HUES48 (cell line): ENCODE measurements around the gene ALPL.

Experiments
- H3K27ac ChIP-seq: one replicate; pipeline ENCODE4 v1.7.0; 2013; ENCODE audit warnings: low read depth, low read length, inconsistent platforms
- H3K27me3 ChIP-seq: 2 replicates; pipeline ENCODE4 v1.6.1; 2013; ENCODE audit warnings: mild to moderate bottlenecking, low read length; ENCODE audit not compliant: control insufficient read depth, insufficient read depth
- H3K36me3 ChIP-seq: 2 replicates; pipeline ENCODE4 v1.6.1; 2013; ENCODE audit warnings: low read length; ENCODE audit not compliant: control insufficient read depth, insufficient read depth
- H3K4me1 ChIP-seq: 2 replicates; pipeline ENCODE4 v1.6.1; 2013; ENCODE audit warnings: mild to moderate bottlenecking, low read length; ENCODE audit not compliant: control insufficient read depth, insufficient read depth
- H3K4me3 ChIP-seq: 2 replicates; pipeline ENCODE4 v1.5.1; 2013; ENCODE audit warnings: mild to moderate bottlenecking, low read depth, low read length
- H3K9ac ChIP-seq: 2 replicates; pipeline ENCODE4 v1.6.1; 2013; ENCODE audit warnings: mild to moderate bottlenecking, low read depth, low read length, moderate library complexity
- H3K9me3 ChIP-seq: 2 replicates; pipeline ENCODE4 v1.6.1; 2013; ENCODE audit warnings: low read length; ENCODE audit not compliant: control insufficient read depth, insufficient read depth

Gene ALPL

GRCh38 chr1:21543598-21543997 lies 34.4 kb downstream of the ALPL start:
- Histone ChIP-seq H3K4me3 (no peak overlapping the region), H3K27me3 (no peaks in the 10 kb centered on the region), H3K9me3 (no peaks in the 10 kb centered on the region), H3K9ac (no peak overlapping the region), H3K36me3 (no peaks in the 10 kb centered on the region), H3K4me1 (peaks cover 21% of the 10 kb centered on the region; the same call in 1 of the 2 replicates), H3K27ac (no peak overlapping the region)

DNA sequence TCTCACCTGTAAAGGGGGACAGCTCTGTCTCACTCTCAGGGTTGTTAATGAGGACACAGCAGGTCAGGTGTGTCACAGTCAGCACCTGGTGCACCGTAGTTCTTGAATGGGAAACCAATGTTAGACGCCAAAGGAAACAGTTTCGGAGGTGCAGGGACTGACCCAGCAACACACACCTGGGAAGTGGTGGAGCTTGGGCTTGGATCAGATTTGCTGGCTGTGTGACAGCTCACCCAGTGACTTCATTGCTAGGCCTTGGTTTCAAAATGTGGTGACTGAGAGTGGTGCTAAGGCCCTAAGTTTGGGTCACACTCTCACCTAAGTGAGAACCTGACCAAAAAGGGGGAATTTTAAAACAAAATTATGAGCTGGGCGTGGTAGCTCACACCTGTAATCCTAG lies 34.9 kb downstream of the ALPL start:
- H3K4me1 ChIP-seq = peaks cover 19% of the 10 kb centered on the region; the same call in 1 of the 2 replicates

GRCh38 chr1:21546122-21546825 lies 37.1 kb downstream of the ALPL start:
- no peak overlapping the region for H3K9ac ChIP-seq
- H3K9me3 ChIP-seq = no peaks in the 10 kb centered on the region
- H3K4me3 ChIP-seq = no peak overlapping the region
- no peaks in the 10 kb centered on the region for H3K27me3 ChIP-seq
- H3K4me1 ChIP-seq = peaks cover 14% of the 10 kb centered on the region; the same call in 1 of the 2 replicates
- H3K36me3 ChIP-seq = no peaks in the 10 kb centered on the region
- H3K27ac ChIP-seq = no peak overlapping the region

More for the DNA sequence above, 34.9 kb downstream of the ALPL start:
- no peak overlapping the region for H3K4me3 ChIP-seq
- no peak overlapping the region for H3K27ac ChIP-seq
- no peaks in the 10 kb centered on the region for H3K36me3 ChIP-seq
- no peaks in the 10 kb centered on the region for H3K9me3 ChIP-seq
- H3K27me3 ChIP-seq = no peaks in the 10 kb centered on the region
- no peak overlapping the region for H3K9ac ChIP-seq

- peaks cover 16% of the 10 kb centered on the region; the same call in 1 of the 2 replicates for H3K4me1 ChIP-seq
- no peaks in the 10 kb centered on the region for H3K27me3 ChIP-seq
- no peak overlapping the region for H3K27ac ChIP-seq
- H3K9ac ChIP-seq = no peak overlapping the region
- no peaks in the 10 kb centered on the region for H3K36me3 ChIP-seq
- H3K9me3 ChIP-seq = no peaks in the 10 kb centered on the region
- H3K4me3 ChIP-seq = no peak overlapping the region
Observed at GRCh38 chr1:21547876-21548275, 38.7 kb downstream of the ALPL start.

- H3K4me3 ChIP-seq = no peak overlapping the region
Observed at GRCh38 chr1:21550097-21550496, 40.9 kb downstream of the ALPL start.

GRCh38 chr1:21550866-21551475 lies 41.7 kb downstream of the ALPL start:
- Histone ChIP-seq H3K4me3 (no peak overlapping the region), H3K27me3 (no peaks in the 10 kb centered on the region), H3K36me3 (0 out of 2 replicates have a peak, but pooled peaks cover under 1% of the 10 kb centered on the region), H3K27ac (no peak overlapping the region), H3K9ac (no peak overlapping the region), H3K9me3 (no peaks in the 10 kb centered on the region), H3K4me1 (peaks cover 24% of the 10 kb centered on the region; the same call in 1 of the 2 replicates)

More at GRCh38 chr1:21550097-21550496, 40.9 kb downstream of the ALPL start:
- no peak overlapping the region for H3K9ac ChIP-seq
- H3K36me3 ChIP-seq = no peaks in the 10 kb centered on the region
- H3K27ac ChIP-seq = no peak overlapping the region
- no peaks in the 10 kb centered on the region for H3K9me3 ChIP-seq
- no peaks in the 10 kb centered on the region for H3K27me3 ChIP-seq
- H3K4me1 ChIP-seq = peaks cover 24% of the 10 kb centered on the region; the same call in 1 of the 2 replicates

GRCh38 chr1:21552715-21553114 lies 43.5 kb downstream of the ALPL start:
- no peaks in the 10 kb centered on the region for H3K9me3 ChIP-seq
- H3K4me1 ChIP-seq = peaks cover 19% of the 10 kb centered on the region; the same call in 1 of the 2 replicates
- no peak overlapping the region for H3K9ac ChIP-seq
- peaks cover 12% of the 10 kb centered on the region; the same call in 1 of the 2 replicates for H3K36me3 ChIP-seq
- H3K27me3 ChIP-seq = no peaks in the 10 kb centered on the region
- H3K4me3 ChIP-seq = no peak overlapping the region
- no peak overlapping the region for H3K27ac ChIP-seq

DNA sequence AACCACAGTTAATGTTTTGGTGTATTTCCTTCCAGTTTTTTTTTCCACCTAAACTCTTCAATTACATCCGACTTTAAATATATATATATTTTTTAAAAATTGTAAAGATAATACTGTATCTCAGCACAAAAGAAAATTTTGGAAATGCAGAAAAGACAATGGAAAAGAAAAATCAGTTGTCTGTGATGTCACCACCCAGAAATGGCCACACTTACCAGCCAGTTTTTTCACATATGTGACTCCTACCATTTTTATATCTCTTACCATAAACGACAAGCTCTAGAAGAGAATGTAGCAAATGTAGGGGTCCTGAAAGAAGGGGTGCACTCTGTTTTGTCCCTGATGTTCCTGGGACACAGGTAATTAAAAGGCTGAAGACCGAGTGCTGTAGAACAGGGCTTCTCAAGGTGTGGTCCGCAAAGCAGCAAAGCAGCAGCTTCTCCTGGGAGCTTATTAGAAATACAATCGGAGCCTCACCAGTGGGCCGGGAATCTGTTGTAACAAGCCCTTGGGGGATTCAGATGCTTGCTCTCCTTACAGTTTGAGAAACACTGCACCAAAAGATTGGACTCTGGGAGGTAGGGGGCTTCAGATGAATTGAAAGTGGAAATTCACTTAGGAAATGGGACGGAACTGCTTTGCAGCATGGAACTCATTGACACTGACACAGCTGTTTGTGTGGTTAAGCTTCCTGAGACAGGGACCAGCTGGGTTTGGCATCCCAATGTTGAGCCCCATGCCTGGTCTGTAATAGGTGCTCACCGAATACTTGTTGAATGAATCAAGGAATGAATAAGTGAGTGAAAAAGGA lies 44.1 kb downstream of the ALPL start:
- Histone ChIP-seq H3K36me3 (peaks cover 12% of the 10 kb centered on the region; the same call in 1 of the 2 replicates), H3K9ac (no peak overlapping the region), H3K27ac (peak overlapping the region; percentile 43), H3K27me3 (no peaks in the 10 kb centered on the region), H3K4me1 (peaks cover 15% of the 10 kb centered on the region; the same call in 1 of the 2 replicates), H3K4me3 (no peak overlapping the region), H3K9me3 (no peaks in the 10 kb centered on the region)

DNA sequence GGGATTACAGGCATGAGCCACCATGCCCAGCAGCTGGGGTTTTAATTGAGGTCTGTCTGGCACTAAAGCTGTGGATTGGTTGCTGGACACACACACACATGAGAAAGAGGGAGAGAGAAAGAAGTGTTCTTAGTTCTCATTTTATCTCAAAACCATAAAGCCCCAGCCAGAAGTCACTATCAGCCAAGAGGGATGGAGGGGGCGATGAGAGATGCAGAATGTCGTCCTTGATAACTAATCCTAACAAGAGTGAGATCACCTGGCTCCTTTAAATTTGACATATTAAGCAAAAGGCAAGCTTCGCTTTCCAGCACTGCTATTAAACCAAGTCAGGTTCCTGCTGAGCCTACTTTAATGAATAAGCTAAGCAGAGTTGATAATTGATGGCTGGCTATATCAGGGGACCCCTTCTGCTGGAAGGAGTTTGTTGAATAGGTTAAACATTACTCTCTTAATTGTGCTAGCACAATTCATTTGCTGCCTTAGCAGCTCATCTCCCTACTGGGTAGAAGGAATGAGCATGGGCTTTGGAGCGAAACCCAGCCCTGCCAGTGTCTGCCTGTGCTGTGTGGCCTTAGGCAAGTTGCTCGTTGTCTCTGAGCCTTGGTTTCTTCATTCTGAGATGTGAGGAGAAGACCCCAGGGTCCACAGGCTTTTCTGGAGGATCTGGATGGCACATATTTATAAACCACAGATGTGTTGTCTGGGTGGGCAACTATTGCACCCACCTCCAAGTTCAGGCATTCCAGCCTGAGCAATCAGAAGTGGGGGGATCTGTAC lies 50.8 kb downstream of the ALPL start:
- no peaks in the 10 kb centered on the region for H3K9me3 ChIP-seq
- H3K27ac ChIP-seq = no peak overlapping the region
- no peaks in the 10 kb centered on the region for H3K4me1 ChIP-seq
- H3K36me3 ChIP-seq = peaks cover 40% of the 10 kb centered on the region
- no peak overlapping the region for H3K9ac ChIP-seq
- H3K4me3 ChIP-seq = no peak overlapping the region
- no peaks in the 10 kb centered on the region for H3K27me3 ChIP-seq

GRCh38 chr1:21560916-21561638 lies 51.9 kb downstream of the ALPL start:
- Histone ChIP-seq H3K36me3 (peaks cover 39% of the 10 kb centered on the region), H3K9me3 (no peaks in the 10 kb centered on the region), H3K27me3 (no peaks in the 10 kb centered on the region), H3K4me3 (no peak overlapping the region), H3K9ac (no peak overlapping the region), H3K4me1 (no peaks in the 10 kb centered on the region), H3K27ac (no peak overlapping the region)
